ENCODE results near the gene PBX1.
"Not testable (repeated sequence)": the region's sequence is repeated elsewhere in the genome, so short reads cannot be mapped to it uniquely, and the experiment has no call there.

Gene PBX1

DNA sequence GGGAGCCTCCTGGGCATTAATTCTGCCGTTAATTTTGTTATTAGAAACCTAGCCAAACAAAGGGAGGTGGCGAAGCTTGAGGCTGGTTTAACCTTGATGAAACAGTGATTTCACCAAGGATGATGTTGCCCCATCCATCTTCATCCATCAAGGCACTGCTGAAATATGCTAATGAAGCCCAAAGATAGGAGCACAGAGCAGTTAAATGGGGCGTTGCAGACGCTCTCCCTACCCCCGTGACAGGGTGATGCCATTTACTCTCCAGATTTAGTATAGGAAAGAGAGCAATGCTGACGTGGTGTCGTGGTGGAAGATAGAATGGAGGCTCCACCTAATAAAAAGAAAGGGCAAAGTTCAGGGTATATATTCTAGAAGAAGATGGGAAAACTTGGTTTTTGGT lies 84.0 kb downstream of the PBX1 start:
- DNase-seq (ENCODE audit: low spot score): no peak

DNA sequence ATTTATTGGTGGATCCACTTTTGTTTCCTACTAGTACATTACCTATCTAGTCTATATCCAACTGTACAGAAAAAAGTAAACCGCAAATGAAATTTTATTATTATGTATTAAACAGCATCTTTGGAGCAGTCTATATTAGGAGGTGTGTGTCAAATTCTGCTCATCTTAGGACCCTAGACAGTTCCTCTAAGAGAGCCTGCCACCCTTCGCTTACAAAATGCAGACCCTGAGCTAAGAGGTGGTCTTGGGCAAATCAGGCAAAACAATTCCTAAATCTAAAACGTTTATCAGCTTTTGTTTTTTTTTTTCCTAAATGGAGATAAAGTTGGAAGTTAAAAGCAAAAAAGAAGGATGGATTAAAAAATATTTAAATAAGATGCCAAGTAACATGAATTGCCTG lies 85.3 kb downstream of the PBX1 start:
- no peak for DNase-seq (ENCODE audit: low spot score)

DNA sequence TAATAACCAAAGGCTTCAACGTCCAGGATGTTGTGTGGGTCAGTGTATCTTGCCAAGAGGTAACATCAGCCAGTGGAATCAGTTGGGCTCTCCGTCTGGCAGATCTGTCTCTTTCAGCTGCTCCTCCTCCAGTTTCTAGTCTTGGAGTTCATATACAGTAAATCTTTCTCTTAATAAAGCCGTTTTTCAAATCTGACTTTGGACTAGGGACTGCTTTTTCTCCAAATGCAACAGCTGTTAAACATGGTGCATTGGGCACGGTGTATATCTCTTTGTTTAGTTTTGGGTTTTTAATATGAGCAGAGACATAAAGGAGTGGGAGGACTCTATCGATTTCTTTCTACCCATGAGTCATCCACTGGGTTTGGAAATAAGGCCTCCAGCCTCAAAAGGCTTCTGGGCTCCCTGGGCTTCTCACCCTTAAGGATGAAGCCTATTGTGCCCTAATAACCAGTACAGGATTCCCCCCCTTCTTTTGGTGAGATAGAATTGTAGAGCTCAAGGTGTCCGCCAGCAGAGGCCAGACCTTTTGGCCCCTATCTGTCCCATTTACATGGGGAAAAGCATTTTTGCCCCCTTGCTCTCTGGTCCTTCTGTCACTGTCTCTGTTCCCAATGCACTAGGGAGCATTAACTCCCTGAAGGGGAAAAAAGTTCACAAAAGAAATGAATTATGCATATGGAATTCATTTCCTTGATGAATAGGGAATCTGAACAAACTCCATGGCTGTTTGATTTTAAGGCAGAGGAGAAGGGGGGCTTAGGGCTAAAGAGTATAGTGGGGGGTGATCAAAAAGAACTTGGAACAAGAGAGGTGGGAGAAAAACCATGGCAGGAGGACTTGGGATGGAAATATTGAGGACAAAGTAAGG lies 86.0 kb downstream of the PBX1 start:
- DNase-seq (ENCODE audit: low spot score): no peak

DNA sequence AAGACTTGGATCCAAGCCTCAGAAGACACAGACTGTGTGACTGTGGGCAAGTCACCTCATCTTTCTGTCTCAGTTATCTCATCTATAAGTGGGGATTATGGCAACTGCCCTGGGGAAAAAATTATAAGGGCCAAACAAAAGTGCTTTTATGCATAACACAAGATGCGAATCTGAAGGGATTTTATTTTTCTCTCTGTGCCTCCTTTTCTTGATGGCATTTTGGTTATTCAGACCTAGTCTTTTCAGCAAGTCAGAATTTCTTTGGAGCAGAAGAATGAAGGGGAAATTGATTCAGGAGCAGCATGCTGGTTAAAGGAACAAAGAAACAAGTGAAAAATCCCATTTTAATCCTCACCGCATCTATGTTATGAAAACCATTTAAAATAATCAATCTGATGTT lies 86.9 kb downstream of the PBX1 start:
- no peak for DNase-seq (ENCODE audit: low spot score)

DNA sequence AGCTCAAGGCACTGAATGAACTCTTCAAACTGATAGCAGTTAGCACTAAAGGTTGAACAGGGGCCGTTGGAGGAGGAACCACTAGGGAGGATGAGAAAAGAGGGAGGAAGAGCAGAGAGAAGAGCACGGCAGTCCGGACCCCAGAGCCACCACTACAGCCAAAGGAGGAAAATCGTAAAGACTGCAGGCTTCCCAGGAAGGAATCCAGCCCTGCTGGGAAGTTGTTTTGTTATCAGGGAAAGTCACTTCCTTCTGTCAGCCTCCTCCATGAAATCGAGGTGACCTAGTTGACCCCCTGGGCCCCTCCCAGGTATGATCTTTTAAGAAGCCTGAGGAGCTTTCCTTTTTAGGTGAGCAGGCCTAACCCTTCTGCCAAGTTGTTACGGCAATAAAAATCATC lies 88.2 kb downstream of the PBX1 start:
- no peak for DNase-seq (ENCODE audit: low spot score)

DNA sequence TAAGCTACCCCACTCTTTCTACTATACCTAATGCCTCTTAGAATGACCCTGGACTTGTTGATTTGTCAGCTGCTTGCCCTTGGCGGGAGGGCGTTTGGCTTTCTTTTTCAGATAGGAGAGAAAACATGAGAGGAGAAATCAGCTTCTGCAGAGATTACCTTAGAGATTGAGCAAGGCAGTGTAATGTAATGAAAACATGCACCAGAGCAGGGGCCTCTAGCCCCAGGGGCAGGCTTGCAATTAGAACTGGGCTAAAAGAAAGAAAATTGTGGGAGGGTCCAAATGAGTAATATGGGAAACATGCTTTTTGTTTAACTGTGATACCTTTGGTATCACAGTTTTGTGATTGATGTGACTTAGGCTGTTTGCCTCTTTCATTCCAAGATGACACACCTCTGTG lies 89.7 kb downstream of the PBX1 start:
- no peak for DNase-seq (ENCODE audit: low spot score)

DNA sequence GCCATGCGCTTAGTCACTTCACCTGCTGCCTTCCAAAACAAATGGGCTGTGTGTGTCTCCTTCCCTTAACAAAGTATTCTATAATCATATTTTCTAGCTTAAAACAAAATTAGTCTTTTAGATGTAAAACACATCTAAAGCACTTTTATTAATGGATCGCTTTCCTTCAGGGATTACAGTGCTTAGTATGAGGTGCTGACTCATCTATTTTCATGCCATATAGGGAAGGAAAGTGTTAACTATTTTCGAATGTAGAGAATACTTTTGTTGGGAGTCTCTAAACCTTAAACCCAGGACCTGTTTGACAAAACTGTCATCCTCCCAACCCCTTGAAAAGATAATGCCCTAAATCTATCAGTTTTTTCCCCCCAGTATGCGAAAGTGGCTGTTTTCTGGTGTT lies 90.2 kb downstream of the PBX1 start:
- no peak for DNase-seq (ENCODE audit: low spot score)

DNA sequence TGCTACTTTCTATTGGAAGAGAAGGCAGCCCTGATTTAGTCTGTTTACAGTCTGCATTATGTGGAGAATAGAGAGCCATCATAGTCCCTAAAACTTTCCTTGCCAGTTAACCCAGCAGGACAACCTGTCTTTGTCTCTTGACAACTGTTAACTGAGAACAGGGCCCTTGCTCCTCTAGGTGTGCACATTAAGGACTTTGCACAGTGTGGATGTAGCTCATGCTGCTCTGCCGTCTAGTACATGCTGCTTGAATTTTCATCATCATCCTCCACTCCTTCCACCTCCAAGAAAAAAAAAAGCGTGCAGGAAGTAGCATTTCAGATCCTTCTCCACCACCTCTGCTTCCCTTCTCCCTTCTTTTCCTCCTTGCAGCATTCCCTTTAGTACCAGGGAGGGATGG lies 91.5 kb downstream of the PBX1 start:
- no peak for DNase-seq (ENCODE audit: low spot score)

DNA sequence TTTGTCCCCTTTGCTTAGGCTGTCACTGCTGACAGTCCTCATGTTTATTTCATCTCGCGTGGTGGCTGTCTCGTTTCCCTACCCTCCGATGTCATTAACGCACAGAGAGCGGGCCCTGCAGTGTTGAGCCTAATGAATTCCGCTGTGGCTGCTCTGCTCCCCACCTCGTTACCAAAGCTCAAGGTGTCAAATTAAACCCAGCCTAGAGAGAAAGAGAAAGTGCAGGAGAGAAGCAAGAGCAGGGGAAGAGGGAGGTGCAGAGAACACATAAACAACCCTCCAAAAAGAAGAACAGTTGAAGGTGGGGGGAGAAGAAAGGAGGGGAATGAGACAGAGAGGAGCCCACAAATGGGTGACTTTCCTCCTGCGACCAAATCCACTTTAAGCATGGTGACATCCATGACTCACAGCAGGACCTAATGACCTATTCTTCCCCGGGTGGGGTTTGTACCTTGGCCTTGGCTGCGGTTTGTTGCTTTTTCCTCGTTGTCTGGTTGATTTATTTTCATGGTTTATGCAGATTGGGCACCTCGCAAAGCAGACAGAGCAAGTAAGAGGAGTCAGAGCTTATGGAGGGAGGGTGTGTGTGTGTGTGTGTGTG lies 92.5 kb downstream of the PBX1 start:
- DNase-seq (ENCODE audit: low spot score): peak; percentile 47

DNA sequence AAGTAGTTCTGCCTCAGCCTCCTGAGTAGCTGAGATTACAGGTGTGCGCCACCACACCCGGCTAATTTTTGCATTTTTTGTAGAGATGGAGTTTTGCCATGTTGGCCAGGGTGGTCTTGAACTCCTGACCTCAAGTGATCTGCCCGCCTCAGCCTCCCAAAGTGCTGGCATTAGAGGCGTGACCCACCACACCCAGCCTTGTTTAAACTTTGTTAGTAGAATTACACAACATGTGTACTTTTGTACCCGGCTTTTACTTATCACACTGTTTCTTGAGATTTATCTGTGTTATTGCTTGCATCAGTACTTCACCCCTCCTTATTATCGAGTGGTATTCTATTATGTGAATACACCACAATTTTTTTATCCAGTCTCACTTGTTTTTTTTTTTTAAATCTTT lies 94.0 kb downstream of the PBX1 start:
- not testable (repeated sequence) for DNase-seq (ENCODE audit: low spot score)

DNA sequence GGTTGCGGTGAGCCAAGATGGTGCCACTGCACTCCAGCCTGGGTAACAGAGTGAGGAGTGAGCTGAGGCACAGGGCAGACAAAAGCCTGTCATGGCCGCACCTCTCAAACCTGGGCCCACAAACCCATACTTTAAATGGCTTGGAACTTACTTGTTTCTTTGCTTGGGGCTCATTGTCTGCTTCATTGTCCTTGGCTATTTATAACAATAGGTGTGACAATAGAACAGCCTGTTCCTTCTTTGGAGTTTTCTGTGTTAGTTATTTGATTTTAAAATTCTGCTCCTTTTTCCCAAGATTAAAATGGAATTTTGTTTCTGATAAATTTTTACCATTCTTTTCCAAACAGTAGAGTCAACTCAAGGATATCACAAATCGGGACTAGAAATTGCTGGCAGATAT lies 94.7 kb downstream of the PBX1 start:
- no peak for DNase-seq (ENCODE audit: low spot score)

DNA sequence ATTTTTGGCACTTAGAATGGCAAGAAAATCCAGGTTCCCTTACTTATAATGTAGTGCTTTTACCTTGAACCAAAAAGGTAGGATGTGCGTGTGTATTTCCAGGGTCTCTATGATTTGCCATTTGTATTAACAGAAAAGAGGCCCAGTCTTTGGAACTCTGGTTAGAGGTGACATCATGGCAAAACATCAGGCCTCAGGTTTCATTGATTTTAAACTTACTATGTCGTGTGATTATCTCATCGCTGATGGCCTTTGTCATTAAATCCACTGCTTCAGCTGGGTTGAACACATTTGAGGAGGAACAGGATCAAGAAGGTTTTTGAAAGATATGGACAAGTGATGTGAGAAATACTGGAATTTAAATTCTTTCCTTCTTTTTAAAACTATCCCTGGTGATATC lies 95.2 kb downstream of the PBX1 start:
- DNase-seq (ENCODE audit: low spot score): no peak

DNA sequence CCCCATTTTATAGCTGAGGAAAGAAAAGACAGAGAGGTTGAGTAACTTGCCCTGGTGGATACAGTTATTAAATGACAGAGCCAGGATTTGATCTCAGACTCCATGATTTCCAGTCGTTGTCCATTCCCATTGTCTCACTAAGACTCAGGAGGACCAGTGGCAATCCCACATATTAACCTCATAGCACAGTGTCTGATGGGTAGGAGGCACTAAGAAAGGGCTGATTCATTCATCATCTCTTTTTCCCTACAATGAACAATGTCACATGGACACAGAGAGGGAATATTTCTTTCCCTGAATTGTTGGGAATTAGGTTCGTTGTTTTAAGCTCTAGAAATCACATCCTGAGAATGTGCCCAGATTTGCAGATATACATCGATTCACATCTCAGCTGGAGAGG lies 99.9 kb downstream of the PBX1 start:
- DNase-seq (ENCODE audit: low spot score): no peak

DNA sequence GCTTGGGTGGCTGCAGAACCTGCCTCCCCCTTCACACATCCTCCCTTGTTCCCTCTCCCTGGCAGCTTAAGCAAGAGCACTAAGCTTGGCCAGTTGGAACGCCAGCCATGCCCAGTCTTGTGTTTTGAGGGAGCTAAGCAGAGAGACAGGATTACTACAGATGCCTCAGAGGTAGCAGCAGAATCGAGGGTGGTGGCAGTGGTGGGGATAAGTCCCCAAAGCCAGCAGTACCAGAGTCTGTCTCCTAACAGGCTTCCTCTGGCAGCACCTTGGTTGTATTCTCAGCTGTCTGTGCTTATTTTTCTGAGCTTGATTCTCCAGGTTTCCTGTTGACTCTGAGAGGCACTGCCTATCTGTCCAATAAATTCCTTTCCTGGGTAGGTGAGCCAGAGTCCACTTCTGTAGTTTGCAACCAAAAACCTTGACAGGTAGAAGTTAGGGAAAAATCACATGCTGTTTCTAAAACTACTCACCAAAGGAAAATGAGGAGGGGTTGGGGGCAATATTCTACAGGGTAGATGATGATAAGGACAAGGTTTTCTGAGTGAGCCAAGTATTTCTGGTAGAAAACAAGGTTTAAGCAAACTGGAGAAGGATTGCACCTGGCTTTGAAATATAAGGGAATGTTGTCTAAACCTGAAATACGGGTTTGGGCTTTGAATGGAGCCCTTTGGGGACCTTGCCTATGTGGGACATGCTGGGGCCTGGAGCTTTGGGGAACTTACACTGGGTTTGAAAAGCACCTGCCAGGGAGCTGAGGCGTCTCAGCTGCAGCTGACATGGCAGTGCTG lies 100.8 kb downstream of the PBX1 start:
- no peak for DNase-seq (ENCODE audit: low spot score)

DNA sequence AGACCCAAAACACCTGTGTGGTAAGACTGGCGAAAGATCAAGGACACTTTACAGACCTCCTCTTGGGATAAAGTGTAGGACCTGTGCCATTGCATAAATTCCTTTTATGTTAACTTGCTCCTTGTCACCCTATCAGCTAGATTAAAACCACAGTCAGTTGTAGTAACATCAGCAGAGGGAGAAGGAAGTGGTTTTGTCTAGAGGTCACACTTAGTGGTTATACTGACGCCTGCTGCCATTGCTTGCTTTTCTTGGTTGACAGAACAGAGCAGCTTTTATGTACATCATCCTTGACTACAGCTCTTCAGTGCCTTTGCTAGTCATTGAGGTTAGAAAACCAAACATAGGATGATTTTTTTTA lies 101.4 kb downstream of the PBX1 start:
- no peak for DNase-seq (ENCODE audit: low spot score)

DNA sequence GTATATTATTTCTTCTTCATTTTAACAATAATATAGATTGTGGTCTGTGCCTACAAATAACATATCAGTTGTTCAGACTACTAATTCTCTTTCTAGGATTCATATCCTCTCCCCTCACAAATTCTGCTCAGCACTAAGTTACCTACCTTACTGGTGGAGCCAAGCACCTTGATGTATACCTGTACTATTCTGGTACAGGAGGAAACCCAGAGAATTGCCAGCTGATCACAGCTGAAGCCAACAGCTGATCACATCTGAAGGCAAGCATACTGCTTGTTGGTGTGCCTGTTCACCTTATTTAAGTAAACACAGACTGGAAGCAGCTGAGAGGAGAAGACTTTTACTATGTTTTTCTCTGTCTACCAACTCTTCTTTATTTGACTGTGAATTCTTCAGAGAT lies 101.8 kb downstream of the PBX1 start:
- DNase-seq (ENCODE audit: low spot score): no peak

DNA sequence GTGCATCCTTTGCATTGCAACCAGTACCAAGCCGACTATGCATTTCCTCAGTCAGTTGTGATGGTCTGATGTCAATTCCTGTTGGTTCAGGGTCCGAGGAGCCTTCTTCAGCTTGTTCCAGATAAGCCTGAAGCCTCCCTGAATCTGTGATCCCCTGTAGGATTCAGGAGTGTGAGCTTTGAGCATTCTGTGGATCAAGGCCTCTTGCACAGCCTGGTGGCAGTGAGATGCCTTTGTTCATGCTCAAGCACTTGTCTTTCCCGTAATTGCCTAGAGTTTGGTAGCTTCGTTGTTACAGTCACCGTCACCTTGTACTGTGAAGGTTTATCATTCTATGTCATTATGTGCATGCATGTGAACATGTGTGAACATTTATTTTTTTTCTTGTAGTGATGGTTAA lies 103.5 kb downstream of the PBX1 start:
- DNase-seq (ENCODE audit: low spot score): no peak

DNA sequence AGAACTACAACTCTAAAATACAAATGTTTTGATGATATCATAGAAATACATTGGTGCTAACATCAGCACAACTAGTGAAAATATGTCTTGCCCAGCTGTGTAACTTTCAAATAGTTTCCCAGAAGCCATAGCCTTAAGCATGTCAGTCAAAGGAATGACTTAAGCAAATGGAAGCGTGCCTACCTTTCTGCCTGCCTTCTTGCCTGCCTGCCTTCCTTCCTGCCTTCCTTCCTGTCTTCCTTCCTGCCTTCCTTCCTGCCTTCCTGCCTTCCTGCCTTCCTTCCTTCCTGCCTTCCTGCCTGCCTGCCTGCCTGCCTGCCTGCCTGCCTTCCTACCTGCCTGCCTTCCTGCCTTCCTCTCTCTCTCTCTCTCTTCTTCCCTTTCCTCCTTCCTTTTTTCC lies 104.0 kb downstream of the PBX1 start:
- no peak for DNase-seq (ENCODE audit: low spot score)

DNA sequence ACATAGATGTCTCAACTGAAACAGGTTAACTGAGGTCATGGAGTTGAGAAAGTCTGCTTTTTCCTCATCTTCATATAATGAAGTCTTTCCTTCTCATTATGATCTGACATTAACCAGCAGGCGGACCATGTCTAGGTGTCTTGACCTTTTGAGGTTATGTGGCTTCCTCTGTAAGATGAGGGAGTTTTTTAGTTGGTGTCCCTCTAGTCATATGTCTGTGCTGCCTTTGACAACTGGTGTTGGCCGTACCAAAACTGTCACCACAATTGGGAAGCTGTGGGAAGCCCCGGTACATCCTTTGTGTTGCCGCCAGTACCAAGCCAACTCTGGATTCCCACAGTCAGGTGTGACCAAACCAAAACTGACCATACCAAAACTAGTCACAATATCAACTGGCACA lies 105.1 kb downstream of the PBX1 start:
- no peak for DNase-seq (ENCODE audit: low spot score)

DNA sequence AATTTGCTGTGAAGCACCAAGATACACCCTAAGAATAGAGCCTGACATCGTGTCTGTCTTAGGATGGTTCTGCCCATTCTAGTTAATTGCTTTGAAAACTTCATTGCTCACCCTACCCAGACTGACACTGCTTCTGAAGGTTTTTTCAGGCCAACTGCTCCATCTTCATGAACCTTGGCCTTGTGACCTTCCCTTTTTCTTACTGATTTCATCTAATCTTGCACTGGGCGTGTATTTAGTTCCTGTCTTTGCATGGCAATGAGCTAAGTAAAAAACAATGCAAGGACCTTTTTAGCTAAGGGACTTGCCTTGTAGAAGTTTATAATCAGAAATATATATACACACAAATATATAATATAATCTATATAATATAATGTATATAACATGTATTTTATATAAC lies 108.0 kb downstream of the PBX1 start:
- DNase-seq (ENCODE audit: low spot score): no peak

DNA sequence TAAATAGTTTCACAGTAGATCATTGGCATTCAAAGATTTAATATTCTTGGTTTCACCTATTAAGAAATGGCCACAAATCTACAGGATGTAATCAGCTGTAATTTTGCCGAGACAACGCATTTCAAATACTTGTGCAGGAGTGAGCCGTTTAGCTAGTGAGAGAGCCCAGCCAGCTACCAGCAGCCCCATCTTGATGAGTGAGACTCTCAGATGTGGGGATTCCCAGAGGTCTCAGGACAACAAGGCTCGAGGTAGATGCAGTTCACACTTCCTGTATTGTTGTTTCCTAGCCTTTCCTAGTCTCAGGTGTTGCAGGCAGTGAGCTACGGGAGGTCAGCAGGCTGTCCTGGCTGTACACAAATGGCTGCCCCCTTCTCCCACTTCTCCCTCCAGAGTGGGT lies 108.6 kb downstream of the PBX1 start:
- no peak for DNase-seq (ENCODE audit: low spot score)

DNA sequence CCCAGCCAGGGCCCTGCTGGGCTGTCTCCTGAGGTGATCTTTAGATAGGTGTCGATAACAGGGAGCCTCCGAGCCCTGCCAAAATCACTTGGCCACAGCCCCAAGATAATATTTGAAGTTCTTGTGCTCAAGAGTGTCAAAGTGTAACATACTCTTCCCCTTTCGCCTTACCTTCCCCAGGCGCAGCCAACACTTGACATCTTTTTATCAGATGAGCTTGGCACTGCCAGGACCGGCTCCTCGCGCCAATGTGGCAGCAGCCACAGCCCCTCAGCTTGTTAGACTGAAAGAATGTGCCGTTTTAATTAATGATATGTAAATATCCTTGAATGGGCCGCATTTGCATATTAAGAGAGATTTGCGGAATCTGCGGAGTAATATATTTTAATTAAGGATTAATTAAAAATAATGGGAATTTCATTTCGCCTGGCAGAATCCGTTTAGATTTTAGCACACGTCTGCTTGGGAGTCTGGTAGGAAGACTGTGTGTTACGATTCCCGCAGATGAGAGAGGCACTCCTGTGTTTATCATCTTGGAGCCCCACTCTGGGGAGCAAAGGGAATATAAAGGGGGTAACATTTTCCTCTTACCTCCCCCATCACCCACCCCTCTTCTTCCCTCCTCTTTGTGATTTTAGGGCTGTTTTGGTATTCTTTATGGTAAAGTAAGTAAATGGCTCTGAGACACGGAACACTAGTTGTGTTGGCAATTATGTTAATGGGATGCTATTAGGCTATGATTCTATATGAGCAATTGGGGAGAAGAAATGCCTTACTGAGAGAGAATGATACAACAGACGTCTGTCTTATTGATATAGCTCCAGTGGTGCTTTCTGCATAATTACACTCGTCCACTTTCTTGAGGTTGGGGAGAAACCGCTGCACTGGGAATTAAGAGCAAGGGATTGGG lies 109.8 kb downstream of the PBX1 start:
- DNase-seq (ENCODE audit: low spot score): no peak

Data from HuH-7 (cell line).